A549 (cell line): Measurements from ENCODE around the gene NOSTRIN. TPM values are rescaled to one million over a fixed set of nuclear protein-coding genes. Genes with fewer than 3 reads are reported as not detected.

Source experiments
- ATAC-seq, 2 experiments: fragments of 200-7000 bp in 1 of 2; fragments of >200 bp in 1 of 2; cut with Nextera tagmentation in 1 of 2; cut with Tn5 transposase in 1 of 2; 3 replicates each; pipeline versions ENCODE4 v1.8.0 to v1.9.1; 2018 to 2020; ENCODE audit warnings: mild to moderate bottlenecking in 1 of 2, moderate library complexity in 1 of 2
- CTCF ChIA-PET: fragments of 300-600 bp; sonication (Branson Sonifier 250); formaldehyde crosslinking; extraction: SDS; loops from one replicate; lab custom pipeline; 2021; ENCODE audit warnings: antibody characterized with exemption, inconsistent platforms; lab: Yijun Ruan, JAX
- POLR2A ChIA-PET: fragments of 350-600 bp; formaldehyde crosslinking; extraction: SDS; loops from one replicate; lab custom pipeline; 2021; ENCODE audit warnings: antibody characterized with exemption, inconsistent platforms; lab: Yijun Ruan, JAX
- DNase-seq, 2 experiments: peaks; one replicate each; pipeline versions ENCODE4 v3.0.0 to v3.0.0-alpha.2; 2011 to 2016; ENCODE audit warnings: low read depth in 1 of 2, low spot score in 1 of 2
- FAIRE-seq: peaks from 2 replicates; lab custom pipeline; 2011; peaks lifted over from hg19 to GRCh38; lab: Jason Lieb, UNC
- H3K27ac ChIP-seq, 2 experiments: fragments of >200 bp; sonication (Bioruptor Twin); formaldehyde crosslinking; 3 replicates each; pipeline ENCODE4 v1.5.1; 2016 to 2017
- H3K4me1 ChIP-seq: fragments of >200 bp; sonication (Bioruptor Twin); formaldehyde crosslinking; 3 replicates; pipeline ENCODE4 v1.6.1; 2016
- H3K4me2 ChIP-seq: fragments of >200 bp; sonication (Bioruptor Twin); formaldehyde crosslinking; 3 replicates; pipeline ENCODE4 v1.6.1; 2016
- H3K4me3 ChIP-seq: fragments of >200 bp; sonication (Bioruptor Twin); formaldehyde crosslinking; 3 replicates; pipeline ENCODE4 v1.5.1; 2016
- H3K9me3 ChIP-seq: fragments of >200 bp; sonication (Bioruptor Twin); formaldehyde crosslinking; 3 replicates; pipeline ENCODE4 v1.6.1; 2016
- BHLHE40 ChIP-seq: IDR thresholded peaks from 2 replicates; pipeline ENCODE4 v1.6.1; 2012; ENCODE audit warnings: low read depth, low read length, inconsistent platforms
- CBX8 ChIP-seq: fragments of 200-600 bp; sonication (generic); IDR thresholded peaks from 2 replicates; pipeline ENCODE4 v1.6.1; 2016
- CHD4 ChIP-seq: fragments of 200-600 bp; sonication (generic); IDR thresholded peaks from 2 replicates; pipeline ENCODE4 v1.6.1; 2016; ENCODE audit warnings: antibody characterized with exemption, mild to moderate bottlenecking, borderline replicate concordance
- EHMT2 ChIP-seq: fragments of 200-600 bp; sonication (generic); IDR thresholded peaks from 2 replicates; pipeline ENCODE4 v1.6.1; 2016; ENCODE audit warnings: antibody characterized with exemption, low read depth, mild to moderate bottlenecking, moderate library complexity
- EP300 ChIP-seq, 2 experiments: fragments of >200 bp; sonication (Bioruptor Twin); formaldehyde crosslinking; IDR thresholded peaks; 2 replicates in 1 of 2; 3 replicates in 1 of 2; pipeline ENCODE4 v1.6.1; 2016 to 2017
- FOXS1 ChIP-seq: fragments of 250-450 bp; sonication (Bioruptor Pico); IDR thresholded peaks from 2 replicates; pipeline ENCODE4 v1.5.0; 2020; ENCODE audit warnings: mild to moderate bottlenecking, moderate library complexity
- HDAC2 ChIP-seq: fragments of 200-600 bp; sonication (generic); IDR thresholded peaks from 2 replicates; pipeline ENCODE4 v1.6.1; 2016
- HOXA7 ChIP-seq: fragments of 250-450 bp; sonication (Bioruptor Pico); IDR thresholded peaks from 2 replicates; pipeline ENCODE4 v1.5.0; 2020; ENCODE audit warnings: mild to moderate bottlenecking, moderate library complexity
- HOXB13 ChIP-seq: fragments of 250-450 bp; sonication (Bioruptor Pico); IDR thresholded peaks from 2 replicates; pipeline ENCODE4 v1.5.0; 2020; ENCODE audit warnings: low read depth, mild to moderate bottlenecking, moderate library complexity
- HOXB5 ChIP-seq: fragments of 250-450 bp; sonication (Bioruptor Pico); IDR thresholded peaks from 2 replicates; pipeline ENCODE4 v1.5.0; 2020; ENCODE audit warnings: mild to moderate bottlenecking, moderate library complexity
- JUN ChIP-seq, 2 experiments: fragments of >200 bp; sonication (Bioruptor Twin); formaldehyde crosslinking; IDR thresholded peaks; 2 replicates in 1 of 2; 3 replicates in 1 of 2; pipeline ENCODE4 v1.6.1; 2016 to 2017
- JUNB ChIP-seq: fragments of >200 bp; sonication (Bioruptor Twin); formaldehyde crosslinking; IDR thresholded peaks from 2 replicates; pipeline ENCODE4 v1.6.1; 2016
- KDM5A ChIP-seq: fragments of 200-600 bp; sonication (generic); IDR thresholded peaks from 2 replicates; pipeline ENCODE4 v1.6.1; 2016; ENCODE audit warnings: antibody characterized with exemption, mild to moderate bottlenecking
- MYC ChIP-seq: IDR thresholded peaks from 2 replicates; pipeline ENCODE4 v1.6.1; 2012; ENCODE audit warnings: mild to moderate bottlenecking, inconsistent platforms, low read length, improper control_type of control experiment, borderline replicate concordance
- NFE2L2 ChIP-seq: fragments of 150-350 bp; conservative IDR thresholded peaks from 2 replicates; pipeline ENCODE4 v1.6.1; 2014; ENCODE audit warnings: low read length
- NR3C1 ChIP-seq: fragments of >200 bp; sonication (Bioruptor Twin); formaldehyde crosslinking; IDR thresholded peaks from 3 replicates; pipeline ENCODE4 v1.6.1; 2017
- POLR2A ChIP-seq: IDR thresholded peaks from 2 replicates; pipeline ENCODE4 v1.6.1; 2012; ENCODE audit warnings: mild to moderate bottlenecking, low read length
- POLR2AphosphoS2 ChIP-seq: conservative IDR thresholded peaks from 2 replicates; pipeline ENCODE4 v1.6.1; 2012; ENCODE audit warnings: low read length, improper control_type of control experiment, inconsistent platforms
- RARB ChIP-seq: fragments of 250-450 bp; sonication (Bioruptor Pico); IDR thresholded peaks from 2 replicates; pipeline ENCODE4 v1.8.0; 2021; ENCODE audit warnings: mild to moderate bottlenecking, moderate library complexity
- RNF2 ChIP-seq: fragments of 200-600 bp; sonication (generic); IDR thresholded peaks from 2 replicates; pipeline ENCODE4 v1.6.1; 2016; ENCODE audit warnings: low read depth, mild to moderate bottlenecking, antibody characterized with exemption, moderate library complexity, borderline replicate concordance
- SMC3 ChIP-seq: fragments of >200 bp; sonication (Bioruptor Twin); formaldehyde crosslinking; IDR thresholded peaks from 3 replicates; pipeline ENCODE4 v1.6.1; 2018; ENCODE audit warnings: inconsistent platforms
- WGBS: methylation state at CpG from one replicate; pipeline ENCODE4 v1.1.6; 2017; ENCODE audit errors: missing lambda C conversion rate; 5-methylcytosine and 5-hydroxymethylcytosine counted together
- polyA plus RNA-seq, 4 experiments: library from polyadenylated mRNA; depleted of rRNA in 3 of 4; stranded (reverse); fragments of >200 nt; fragmentation: RNase III in 1 of 4; extraction: RNeasy Plus Mini Kit Qiagen cat#74134 plus additional on column Dnase treatment in 1 of 4; gene quantifications; 2 replicates in 3 of 4; 3 replicates in 1 of 4; pipeline ENCODE4 v1.2.3, GENCODE V29; 2011 to 2017
- TF ChIP-seq, protein P1 (sequence below): fragments of 450-650 bp; IDR thresholded peaks from 2 replicates; pipeline ENCODE4 v1.6.1; 2014; ENCODE audit warnings: antibody characterized with exemption
- TF ChIP-seq, protein P2 (sequence below): fragments of 150-350 bp; IDR thresholded peaks from 2 replicates; pipeline ENCODE4 v1.6.1; 2014; ENCODE audit warnings: low read depth, mild to moderate bottlenecking, low read length
- TF ChIP-seq, protein P3 (sequence below): IDR thresholded peaks from 2 replicates; pipeline ENCODE4 v1.6.1; 2012
- TF ChIP-seq, protein P4 (sequence below): fragments of 250-450 bp; sonication (Bioruptor Pico); IDR thresholded peaks from 2 replicates; pipeline ENCODE4 v1.5.0; 2020; ENCODE audit warnings: low read depth, mild to moderate bottlenecking, moderate library complexity

The NOSTRIN gene
- polyA plus RNA-seq, 2 of the 4 experiments (the other 2 are of a cell fraction): 2.5 to 11.7 TPM

DNA sequence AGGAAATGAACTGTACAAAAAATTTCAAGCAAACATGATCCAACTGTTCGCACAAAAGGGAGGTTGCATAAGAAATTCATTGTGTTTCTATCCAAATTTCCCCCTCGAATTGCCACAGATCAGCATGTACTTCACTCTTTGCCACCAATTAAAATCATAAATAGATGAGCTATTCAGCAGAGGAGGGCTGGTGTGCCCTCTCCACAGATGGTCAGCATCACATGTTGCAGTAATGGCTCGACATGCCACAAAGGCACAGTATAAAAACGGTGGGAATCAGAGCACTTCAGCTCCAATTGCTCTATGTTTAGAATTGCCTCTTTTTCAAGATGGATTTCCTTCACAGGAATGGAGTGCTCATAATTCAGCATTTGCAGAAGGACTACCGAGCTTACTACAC, 98.6 kb downstream of the NOSTRIN start, which contains the start of gene G6PC2:
G6PC2 (plus strand) TSS at position 289 of the 400 bp plus-strand sequence; CDS start at position 330, 41 bp downstream.
- Histone ChIP-seq H3K4me1 (no peaks in the 10 kb centered on the region), H3K9me3 (no peaks in the 10 kb centered on the region), H3K4me3 (no peak within 1 kb of the TSS), H3K4me2 (no peak within 1 kb of the TSS), H3K27ac (no peak within 1 kb of the TSS)
- POLR2A ChIA-PET: no interaction called here
- DNase-seq: no peak
- CTCF ChIA-PET: no interaction called here
- ATAC-seq: no peak
- 15% methylated on average over 5 of the region's 5 CpGs for WGBS
- no peak for FAIRE-seq
- TF ChIP-seq HOXA7 (CRISPR knock-in tag): no peak
- no peak for TF ChIP-seq EP300 (IDR thresholded peaks at IDR 0.05)
- no peak for TF ChIP-seq FOXS1 (CRISPR knock-in tag)
- TF ChIP-seq HOXB5 (CRISPR knock-in tag): no peak
- no peak for TF ChIP-seq MYC
- no peak for TF ChIP-seq HDAC2
- TF ChIP-seq, protein P1, sequence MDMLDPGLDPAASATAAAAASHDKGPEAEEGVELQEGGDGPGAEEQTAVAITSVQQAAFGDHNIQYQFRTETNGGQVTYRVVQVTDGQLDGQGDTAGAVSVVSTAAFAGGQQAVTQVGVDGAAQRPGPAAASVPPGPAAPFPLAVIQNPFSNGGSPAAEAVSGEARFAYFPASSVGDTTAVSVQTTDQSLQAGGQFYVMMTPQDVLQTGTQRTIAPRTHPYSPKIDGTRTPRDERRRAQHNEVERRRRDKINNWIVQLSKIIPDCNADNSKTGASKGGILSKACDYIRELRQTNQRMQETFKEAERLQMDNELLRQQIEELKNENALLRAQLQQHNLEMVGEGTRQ: no peak
- TF ChIP-seq, protein P2, sequence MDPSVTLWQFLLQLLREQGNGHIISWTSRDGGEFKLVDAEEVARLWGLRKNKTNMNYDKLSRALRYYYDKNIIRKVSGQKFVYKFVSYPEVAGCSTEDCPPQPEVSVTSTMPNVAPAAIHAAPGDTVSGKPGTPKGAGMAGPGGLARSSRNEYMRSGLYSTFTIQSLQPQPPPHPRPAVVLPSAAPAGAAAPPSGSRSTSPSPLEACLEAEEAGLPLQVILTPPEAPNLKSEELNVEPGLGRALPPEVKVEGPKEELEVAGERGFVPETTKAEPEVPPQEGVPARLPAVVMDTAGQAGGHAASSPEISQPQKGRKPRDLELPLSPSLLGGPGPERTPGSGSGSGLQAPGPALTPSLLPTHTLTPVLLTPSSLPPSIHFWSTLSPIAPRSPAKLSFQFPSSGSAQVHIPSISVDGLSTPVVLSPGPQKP: no peak
- TF ChIP-seq POLR2A: no peak
- no peak for TF ChIP-seq HOXB13 (CRISPR knock-in tag)
- TF ChIP-seq NFE2L2: no peak
- no peak for TF ChIP-seq POLR2AphosphoS2
- no peak for TF ChIP-seq NR3C1
- no peak for TF ChIP-seq JUN (IDR thresholded peaks at IDR 0.05)
- TF ChIP-seq JUNB: no peak
- no peak for TF ChIP-seq RARB (CRISPR knock-in tag)
- no peak for TF ChIP-seq CBX8
- TF ChIP-seq, all 56 proteins: peak for 0

DNA sequence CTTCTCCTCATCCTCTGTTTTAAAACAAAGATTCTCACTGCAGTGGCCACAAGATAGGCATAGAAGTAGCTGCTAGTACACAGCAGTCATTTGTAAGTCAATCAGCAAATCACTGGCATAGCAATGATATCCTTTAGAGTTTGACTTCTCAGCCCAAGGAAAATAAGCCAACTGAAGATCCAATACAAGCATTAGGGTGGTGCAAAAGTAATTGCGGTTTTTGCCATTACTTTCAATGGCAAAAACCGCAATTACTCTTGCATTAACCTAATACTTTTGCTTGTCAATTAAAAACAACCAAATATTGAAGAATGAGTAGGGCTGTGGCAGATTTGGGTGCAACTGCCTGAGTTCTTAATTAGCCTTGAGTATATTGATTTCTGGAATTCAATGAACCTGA, 101.5 kb downstream of the NOSTRIN start:
- ATAC-seq (no peak), FAIRE-seq (no peak), DNase-seq (no peak)
- ChIA-PET CTCF (no interaction called here), POLR2A (no interaction called here)
- Histone ChIP-seq H3K4me2 (no peak overlapping the region), H3K27ac (no peak overlapping the region), H3K4me1 (no peaks in the 10 kb centered on the region), H3K4me3 (no peak overlapping the region), H3K9me3 (no peaks in the 10 kb centered on the region)
- TF ChIP-seq RNF2 (no peak), KDM5A (no peak), POLR2AphosphoS2 (no peak), NR3C1 (no peak), BHLHE40 (no peak), CHD4 (no peak), EHMT2 (no peak), HOXB5 (CRISPR knock-in tag) (no peak), SMC3 (no peak), JUNB (no peak), HDAC2 (no peak)
- TF ChIP-seq, protein P3, sequence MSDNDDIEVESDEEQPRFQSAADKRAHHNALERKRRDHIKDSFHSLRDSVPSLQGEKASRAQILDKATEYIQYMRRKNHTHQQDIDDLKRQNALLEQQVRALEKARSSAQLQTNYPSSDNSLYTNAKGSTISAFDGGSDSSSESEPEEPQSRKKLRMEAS: no peak
- TF ChIP-seq, protein P4, sequence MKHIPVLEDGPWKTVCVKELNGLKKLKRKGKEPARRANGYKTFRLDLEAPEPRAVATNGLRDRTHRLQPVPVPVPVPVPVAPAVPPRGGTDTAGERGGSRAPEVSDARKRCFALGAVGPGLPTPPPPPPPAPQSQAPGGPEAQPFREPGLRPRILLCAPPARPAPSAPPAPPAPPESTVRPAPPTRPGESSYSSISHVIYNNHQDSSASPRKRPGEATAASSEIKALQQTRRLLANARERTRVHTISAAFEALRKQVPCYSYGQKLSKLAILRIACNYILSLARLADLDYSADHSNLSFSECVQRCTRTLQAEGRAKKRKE: no peak
- 44% methylated on average over 2 of the region's 2 CpGs for WGBS
